ENCODE measurements around the gene APEX2. TPM values are rescaled to one million over a fixed set of nuclear protein-coding genes. Genes with fewer than 3 reads are reported as not detected.

The APEX2 gene
- total RNA-seq, 1 donor from 2014 or later, result 15.0 TPM

DNA sequence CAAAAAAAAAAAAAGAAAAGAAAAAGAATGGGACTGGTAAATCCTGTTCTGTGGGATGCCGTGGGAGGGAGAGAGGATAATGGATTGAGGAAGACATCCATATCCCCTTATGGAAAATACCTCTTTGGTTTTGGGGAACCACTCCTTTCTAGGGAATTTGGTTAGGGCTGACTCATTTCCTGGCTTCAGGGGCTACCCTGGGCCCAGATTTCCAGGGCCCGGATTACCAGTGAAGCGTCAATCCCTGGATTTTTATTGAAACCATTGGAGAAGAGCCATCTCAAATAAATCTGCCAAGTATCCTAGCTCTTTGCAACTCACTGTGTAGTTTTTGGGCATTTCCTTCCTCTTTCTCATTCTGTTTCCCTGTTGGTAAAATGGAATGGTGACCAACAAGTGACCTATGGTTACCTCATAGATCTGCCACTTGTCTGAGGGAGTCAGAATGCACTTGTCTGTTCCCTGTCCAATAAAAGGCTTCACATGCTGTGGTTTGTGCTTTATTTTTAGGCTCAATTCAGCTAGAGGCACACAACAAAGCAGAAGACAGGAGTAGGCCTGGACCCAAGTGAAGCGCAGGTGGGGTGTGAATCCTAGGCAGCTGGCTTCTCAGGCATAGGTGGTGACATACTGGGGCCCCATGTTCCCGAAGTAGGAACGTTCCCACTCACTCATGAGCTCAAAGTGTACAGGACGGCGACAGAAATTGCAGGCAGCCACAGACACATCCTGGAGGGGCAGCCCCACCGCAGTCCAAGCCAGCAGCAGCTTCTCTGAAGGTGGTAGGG lies 8.6 kb downstream of the APEX2 start:
- Mint-ChIP-seq H3K4me1 (ENCODE audit: low read depth, unreplicated experiment) (peaks cover 6% of the 10 kb centered on the region), H3K27ac (ENCODE audit: unreplicated experiment) (peak overlapping the region; percentile 41), H3K4me3 (ENCODE audit: unreplicated experiment) (no peak overlapping the region), H3K36me3 (ENCODE audit: low read depth, unreplicated experiment) (peaks cover 10% of the 10 kb centered on the region), H3K27me3 (ENCODE audit: low read depth, unreplicated experiment) (no peaks in the 10 kb centered on the region), H3K9me3 (ENCODE audit: unreplicated experiment) (no peaks in the 10 kb centered on the region)
- peak overlapping the region; percentile 19 for H3K4me2 ChIP-seq (ENCODE audit: low read length)
- H3K36me3 ChIP-seq (ENCODE audit: insufficient read depth, low read length), result peaks cover 6% of the 10 kb centered on the region
- H3K9ac ChIP-seq (ENCODE audit: low read length), result no peak overlapping the region
- no peak for TF ChIP-seq EZH2 (IDR thresholded peaks at IDR 0.05; ENCODE audit: insufficient read depth, low read length)
- TF ChIP-seq, protein P1, sequence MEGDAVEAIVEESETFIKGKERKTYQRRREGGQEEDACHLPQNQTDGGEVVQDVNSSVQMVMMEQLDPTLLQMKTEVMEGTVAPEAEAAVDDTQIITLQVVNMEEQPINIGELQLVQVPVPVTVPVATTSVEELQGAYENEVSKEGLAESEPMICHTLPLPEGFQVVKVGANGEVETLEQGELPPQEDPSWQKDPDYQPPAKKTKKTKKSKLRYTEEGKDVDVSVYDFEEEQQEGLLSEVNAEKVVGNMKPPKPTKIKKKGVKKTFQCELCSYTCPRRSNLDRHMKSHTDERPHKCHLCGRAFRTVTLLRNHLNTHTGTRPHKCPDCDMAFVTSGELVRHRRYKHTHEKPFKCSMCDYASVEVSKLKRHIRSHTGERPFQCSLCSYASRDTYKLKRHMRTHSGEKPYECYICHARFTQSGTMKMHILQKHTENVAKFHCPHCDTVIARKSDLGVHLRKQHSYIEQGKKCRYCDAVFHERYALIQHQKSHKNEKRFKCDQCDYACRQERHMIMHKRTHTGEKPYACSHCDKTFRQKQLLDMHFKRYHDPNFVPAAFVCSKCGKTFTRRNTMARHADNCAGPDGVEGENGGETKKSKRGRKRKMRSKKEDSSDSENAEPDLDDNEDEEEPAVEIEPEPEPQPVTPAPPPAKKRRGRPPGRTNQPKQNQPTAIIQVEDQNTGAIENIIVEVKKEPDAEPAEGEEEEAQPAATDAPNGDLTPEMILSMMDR (IDR thresholded peaks at IDR 0.05; ENCODE audit: insufficient read depth, low read depth, low read length), result no peak
- FAIRE-seq, result peak; percentile 26
- H3K4me1 ChIP-seq (ENCODE audit: insufficient read depth, low read length), result peaks cover 17% of the 10 kb centered on the region
- H3K79me2 ChIP-seq (ENCODE audit: insufficient read depth, low read length), result no peaks in the 10 kb centered on the region
- peaks cover 3% of the 10 kb centered on the region for H4K20me1 ChIP-seq (ENCODE audit: insufficient read depth, low read length)
- no peaks in the 10 kb centered on the region for H3K9me3 ChIP-seq (ENCODE audit: insufficient read depth, low read depth, low read length)
- H2AFZ ChIP-seq (ENCODE audit: low read depth, low read length), result no peak overlapping the region
- H3K4me3 ChIP-seq (ENCODE audit: insufficient read depth, low read depth, low read length), result no peak overlapping the region
- no peaks in the 10 kb centered on the region for H3K27me3 ChIP-seq (ENCODE audit: insufficient read depth, low read length)
- peak; percentile 68 for DNase-seq (ENCODE audit: low read depth)
- H3K27ac ChIP-seq (ENCODE audit: low read depth, low read length), result no peak overlapping the region

- peak; percentile 80 for FAIRE-seq
Observed at GRCh38 chrX:55011294-55011693, 11.1 kb downstream of the APEX2 start.

More at GRCh38 chrX:55011294-55011693, 11.1 kb downstream of the APEX2 start:
- H2AFZ ChIP-seq (ENCODE audit: low read depth, low read length), result no peak overlapping the region
- no peaks in the 10 kb centered on the region for H3K27me3 Mint-ChIP-seq (ENCODE audit: low read depth, unreplicated experiment)
- H3K27ac ChIP-seq (ENCODE audit: low read depth, low read length), result no peak overlapping the region
- no peaks in the 10 kb centered on the region for H3K36me3 ChIP-seq (ENCODE audit: insufficient read depth, low read length)
- TF ChIP-seq EZH2 (IDR thresholded peaks at IDR 0.05; ENCODE audit: insufficient read depth, low read length), result no peak
- TF ChIP-seq, protein P1 (IDR thresholded peaks at IDR 0.05; ENCODE audit: insufficient read depth, low read depth, low read length), result peak; percentile 17
- peaks cover 6% of the 10 kb centered on the region for H3K4me1 Mint-ChIP-seq (ENCODE audit: low read depth, unreplicated experiment)
- H3K9me3 ChIP-seq (ENCODE audit: insufficient read depth, low read depth, low read length), result no peaks in the 10 kb centered on the region
- H3K9ac ChIP-seq (ENCODE audit: low read length), result no peak overlapping the region
- H3K36me3 Mint-ChIP-seq (ENCODE audit: low read depth, unreplicated experiment), result peaks cover 5% of the 10 kb centered on the region
- no peaks in the 10 kb centered on the region for H3K27me3 ChIP-seq (ENCODE audit: insufficient read depth, low read length)
- no peak overlapping the region for H3K4me3 ChIP-seq (ENCODE audit: insufficient read depth, low read depth, low read length)
- DNase-seq (ENCODE audit: low read depth), result no peak
- H3K27ac Mint-ChIP-seq (ENCODE audit: unreplicated experiment), result no peak overlapping the region
- no peaks in the 10 kb centered on the region for H3K79me2 ChIP-seq (ENCODE audit: insufficient read depth, low read length)
- peaks cover 17% of the 10 kb centered on the region for H3K4me1 ChIP-seq (ENCODE audit: insufficient read depth, low read length)
- H3K4me2 ChIP-seq (ENCODE audit: low read length), result no peak overlapping the region
- H3K9me3 Mint-ChIP-seq (ENCODE audit: unreplicated experiment), result no peaks in the 10 kb centered on the region
- H3K4me3 Mint-ChIP-seq (ENCODE audit: unreplicated experiment), result no peak overlapping the region
- peaks cover 3% of the 10 kb centered on the region for H4K20me1 ChIP-seq (ENCODE audit: insufficient read depth, low read length)
